Measurements from ENCODE around the gene MIAT. TPM values are rescaled to one million over a fixed set of nuclear protein-coding genes. Genes with fewer than 3 reads are reported as not detected.

MIAT gene
- total and polyA plus RNA-seq, 2 donors (not counting 1 experiment from before 2014, with no cell fraction given), result 1.9 to 10.2 TPM

DNA sequence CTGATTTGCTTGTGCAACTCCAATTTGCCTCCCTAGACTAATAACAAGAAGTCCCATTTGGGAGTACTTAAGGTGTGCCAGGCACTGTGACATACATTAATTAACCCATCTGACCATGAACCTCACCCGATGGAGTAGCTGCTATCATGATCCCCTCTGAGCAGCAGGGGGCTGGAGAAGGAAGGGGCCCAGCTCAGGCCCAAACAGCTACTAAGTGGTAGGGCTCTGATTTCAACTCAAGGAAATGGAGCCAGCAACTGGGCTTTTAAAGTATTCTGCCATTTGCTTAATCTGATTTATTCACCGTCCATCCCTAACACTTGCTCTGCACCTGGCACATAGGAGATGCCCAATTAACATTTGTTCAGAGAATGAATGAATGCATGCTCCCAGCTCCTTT is 40.7 kb upstream of the MIAT start:
- H2AFZ ChIP-seq (ENCODE audit: low read length), result no peak overlapping the region
- H3K27ac ChIP-seq (ENCODE audit: insufficient read depth, low read length), result no peak overlapping the region
- H3K9me3 ChIP-seq (ENCODE audit: control insufficient read depth, insufficient read depth, low read depth, low read length), result no peaks in the 10 kb centered on the region
- H3K4me2 ChIP-seq (ENCODE audit: extremely low read depth, insufficient read depth, low read length), result no peak overlapping the region
- no peak overlapping the region for H3K4me3 ChIP-seq (replicated peaks in 1 of 4; ENCODE audit: control extremely low read depth in 1 of 4, insufficient read depth in 1 of 4, low read depth in 3 of 4, low read length in 4 of 4)
- H3K36me3 ChIP-seq (ENCODE audit: control insufficient read depth, insufficient read depth, low read length), result no peaks in the 10 kb centered on the region
- no peak for DNase-seq (ENCODE audit: low read depth in 2 of 2)
- TF ChIP-seq, protein P1, sequence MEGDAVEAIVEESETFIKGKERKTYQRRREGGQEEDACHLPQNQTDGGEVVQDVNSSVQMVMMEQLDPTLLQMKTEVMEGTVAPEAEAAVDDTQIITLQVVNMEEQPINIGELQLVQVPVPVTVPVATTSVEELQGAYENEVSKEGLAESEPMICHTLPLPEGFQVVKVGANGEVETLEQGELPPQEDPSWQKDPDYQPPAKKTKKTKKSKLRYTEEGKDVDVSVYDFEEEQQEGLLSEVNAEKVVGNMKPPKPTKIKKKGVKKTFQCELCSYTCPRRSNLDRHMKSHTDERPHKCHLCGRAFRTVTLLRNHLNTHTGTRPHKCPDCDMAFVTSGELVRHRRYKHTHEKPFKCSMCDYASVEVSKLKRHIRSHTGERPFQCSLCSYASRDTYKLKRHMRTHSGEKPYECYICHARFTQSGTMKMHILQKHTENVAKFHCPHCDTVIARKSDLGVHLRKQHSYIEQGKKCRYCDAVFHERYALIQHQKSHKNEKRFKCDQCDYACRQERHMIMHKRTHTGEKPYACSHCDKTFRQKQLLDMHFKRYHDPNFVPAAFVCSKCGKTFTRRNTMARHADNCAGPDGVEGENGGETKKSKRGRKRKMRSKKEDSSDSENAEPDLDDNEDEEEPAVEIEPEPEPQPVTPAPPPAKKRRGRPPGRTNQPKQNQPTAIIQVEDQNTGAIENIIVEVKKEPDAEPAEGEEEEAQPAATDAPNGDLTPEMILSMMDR (conservative IDR thresholded peaks at IDR 0.05 in 1 of 2, IDR thresholded peaks at IDR 0.05 in 1 of 2; ENCODE audit: low read depth in 1 of 2, low read length in 2 of 2), result no peak
- no peak for TF ChIP-seq EZH2 (IDR thresholded peaks at IDR 0.05; ENCODE audit: low read length, missing control alignments)
- H3K4me1 ChIP-seq (ENCODE audit: control insufficient read depth, extremely low read depth, insufficient read depth, low read length), result peaks cover 5% of the 10 kb centered on the region
- no peaks in the 10 kb centered on the region for H3K79me2 ChIP-seq (ENCODE audit: control insufficient read depth, insufficient read depth, low read length)
- H3K27me3 ChIP-seq (ENCODE audit: control insufficient read depth, insufficient read depth, low read length), result peaks cover 3% of the 10 kb centered on the region
- H3K9ac ChIP-seq (ENCODE audit: insufficient read depth, low read length), result no peak overlapping the region
- H4K20me1 ChIP-seq (ENCODE audit: control insufficient read depth, extremely low read depth, insufficient read depth, low read length), result no peaks in the 10 kb centered on the region

DNA sequence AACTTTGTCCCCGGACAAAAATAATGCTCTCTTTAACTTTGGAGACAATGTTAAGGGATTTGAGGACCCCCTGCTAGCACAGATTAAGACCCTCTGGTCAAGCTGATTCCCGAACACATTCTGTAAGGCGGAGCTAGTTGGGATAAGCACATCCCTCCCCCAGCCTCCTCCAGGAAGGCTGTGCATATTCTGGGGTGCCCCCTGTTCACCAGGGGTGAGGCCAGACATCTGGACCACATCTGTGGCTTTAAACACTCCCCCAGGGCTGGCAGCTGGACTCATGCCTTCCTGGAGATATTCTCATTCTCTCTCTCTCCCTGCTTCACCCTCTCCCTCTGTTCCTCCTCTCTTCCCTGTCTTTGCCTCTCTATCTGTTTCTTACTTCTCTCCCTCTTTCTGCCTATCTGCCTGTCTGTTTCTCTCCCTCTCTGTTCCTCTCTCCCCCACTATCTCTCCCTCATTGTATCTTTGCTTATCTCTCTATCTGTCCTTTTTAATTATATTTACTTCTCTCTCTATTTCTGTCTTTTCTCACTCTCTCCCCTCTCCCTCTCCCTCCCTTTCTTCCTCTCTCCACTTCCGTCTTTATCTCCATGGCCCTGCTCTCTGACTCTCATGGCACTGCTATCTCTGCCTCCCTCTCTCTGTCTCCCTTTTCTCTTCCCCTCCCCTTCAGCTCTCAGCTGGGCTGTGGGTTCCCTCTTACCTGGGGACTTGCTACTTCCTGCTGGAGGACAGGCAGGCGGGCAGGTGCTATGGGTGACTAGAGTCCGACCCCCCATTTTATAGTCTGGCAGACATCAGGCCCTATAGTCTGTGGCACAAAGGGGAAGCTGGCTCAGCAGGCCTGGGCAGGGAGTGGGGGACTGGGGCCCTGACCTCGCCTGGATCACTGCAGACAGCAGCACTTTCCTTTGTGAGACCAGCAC is 39.9 kb upstream of the MIAT start, which contains the start of gene CRYBB1:
Gene CRYBB1 (minus strand): TSS at position 757 of the 929 bp plus-strand sequence. CDS start 1,708 bp downstream, outside the sequence.
- Histone ChIP-seq H3K36me3 (ENCODE audit: control insufficient read depth, insufficient read depth, low read length) (no peaks in the 10 kb centered on the region), H3K9me3 (ENCODE audit: control insufficient read depth, insufficient read depth, low read depth, low read length) (no peaks in the 10 kb centered on the region), H4K20me1 (ENCODE audit: control insufficient read depth, extremely low read depth, insufficient read depth, low read length) (no peaks in the 10 kb centered on the region), H3K79me2 (ENCODE audit: control insufficient read depth, insufficient read depth, low read length) (no peaks in the 10 kb centered on the region), H3K4me1 (ENCODE audit: control insufficient read depth, extremely low read depth, insufficient read depth, low read length) (peaks cover 5% of the 10 kb centered on the region), H3K27me3 (ENCODE audit: control insufficient read depth, insufficient read depth, low read length) (peaks cover 3% of the 10 kb centered on the region), H3K27ac (ENCODE audit: insufficient read depth, low read length) (no peak within 1 kb of the TSS), H2AFZ (ENCODE audit: low read length) (peak within 1 kb of the TSS; percentile 35), H3K9ac (ENCODE audit: insufficient read depth, low read length) (no peak within 1 kb of the TSS), H3K4me3 (replicated peaks in 1 of 4; ENCODE audit: control extremely low read depth in 1 of 4, insufficient read depth in 1 of 4, low read depth in 3 of 4, low read length in 4 of 4) (no peak within 1 kb of the TSS), H3K4me2 (ENCODE audit: extremely low read depth, insufficient read depth, low read length) (no peak within 1 kb of the TSS)
- peak in 1 of 2 donors; percentile 31 for DNase-seq (ENCODE audit: low read depth in 2 of 2)
- TF ChIP-seq EZH2 (IDR thresholded peaks at IDR 0.05; ENCODE audit: low read length, missing control alignments), result no peak
- TF ChIP-seq, protein P1 (conservative IDR thresholded peaks at IDR 0.05 in 1 of 2, IDR thresholded peaks at IDR 0.05 in 1 of 2; ENCODE audit: low read depth in 1 of 2, low read length in 2 of 2), result no peak

DNA sequence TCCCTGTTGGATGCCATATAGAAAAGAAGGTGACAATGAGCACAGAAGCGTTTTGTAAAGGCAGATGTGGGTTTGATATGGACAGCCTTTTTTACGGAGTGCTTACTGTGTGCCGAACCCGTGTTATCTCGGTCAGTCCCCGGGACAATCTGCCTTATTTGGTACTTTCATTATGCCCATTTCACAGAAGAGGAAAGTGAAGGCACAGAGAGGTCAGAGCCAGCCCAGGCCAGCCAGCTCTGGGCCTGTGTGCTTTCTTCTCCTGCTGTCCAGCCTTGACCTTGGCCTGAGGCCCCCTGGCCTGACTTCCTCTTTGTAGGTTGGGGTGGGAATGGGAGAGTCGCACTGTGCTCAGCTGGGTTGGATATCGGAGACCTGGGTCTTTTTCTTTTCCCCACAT is 38.9 kb upstream of the MIAT start:
- H3K27ac ChIP-seq (ENCODE audit: insufficient read depth, low read length), result no peak overlapping the region
- DNase-seq (ENCODE audit: low read depth in 2 of 2), result no peak
- TF ChIP-seq EZH2 (IDR thresholded peaks at IDR 0.05; ENCODE audit: low read length, missing control alignments), result no peak
- TF ChIP-seq, protein P1 (conservative IDR thresholded peaks at IDR 0.05 in 1 of 2, IDR thresholded peaks at IDR 0.05 in 1 of 2; ENCODE audit: low read depth in 1 of 2, low read length in 2 of 2), result no peak
- no peaks in the 10 kb centered on the region for H4K20me1 ChIP-seq (ENCODE audit: control insufficient read depth, extremely low read depth, insufficient read depth, low read length)
- H2AFZ ChIP-seq (ENCODE audit: low read length), result no peak overlapping the region
- no peak overlapping the region for H3K4me2 ChIP-seq (ENCODE audit: extremely low read depth, insufficient read depth, low read length)
- H3K36me3 ChIP-seq (ENCODE audit: control insufficient read depth, insufficient read depth, low read length), result no peaks in the 10 kb centered on the region
- H3K9ac ChIP-seq (ENCODE audit: insufficient read depth, low read length), result no peak overlapping the region
- H3K4me1 ChIP-seq (ENCODE audit: control insufficient read depth, extremely low read depth, insufficient read depth, low read length), result peaks cover 5% of the 10 kb centered on the region
- peaks cover 6% of the 10 kb centered on the region for H3K27me3 ChIP-seq (ENCODE audit: control insufficient read depth, insufficient read depth, low read length)
- no peaks in the 10 kb centered on the region for H3K79me2 ChIP-seq (ENCODE audit: control insufficient read depth, insufficient read depth, low read length)
- no peak overlapping the region for H3K4me3 ChIP-seq (replicated peaks in 1 of 4; ENCODE audit: control extremely low read depth in 1 of 4, insufficient read depth in 1 of 4, low read depth in 3 of 4, low read length in 4 of 4)
- H3K9me3 ChIP-seq (ENCODE audit: control insufficient read depth, insufficient read depth, low read depth, low read length), result no peaks in the 10 kb centered on the region
